Omental fat pad (tissue), 4 donors: ENCODE data around the gene ADGRF4. TPM values are rescaled to one million over a fixed set of nuclear protein-coding genes. Genes with fewer than 3 reads are reported as not detected.
A peak's percentile ranks its signal among the peaks of the same experiment; 100 is the strongest.

Experiments
- ATAC-seq: fragments of 150-250 bp; one replicate; pipeline ENCODE4 v1.9.1; 2016; ENCODE audit warnings: mild to moderate bottlenecking, moderate library complexity; ENCODE audit not compliant: low FRiP score
- DNase-seq: peaks from one replicate; pipeline ENCODE4 v3.0.0-alpha.2; 2019; ENCODE audit warnings: low spot score
- total RNA-seq, 4 donors: library from RNA; depleted of rRNA; stranded (reverse); fragments of >200 nt; gene quantifications; one replicate each; pipeline ENCODE4 v1.1.0, GENCODE V29; 2016
- TF ChIP-seq, protein P1 (sequence below), 3 donors: fragments of 450-650 bp; IDR thresholded peaks; one replicate each; pipeline ENCODE4 v1.5.1; 2016 to 2017; ENCODE audit warnings: antibody characterized with exemption in 3 of 3, mild to moderate bottlenecking in 3 of 3, moderate library complexity in 2 of 3

The ADGRF4 gene
- total RNA-seq, 4 donors from 2014 or later = 0.19 to 0.48 TPM; not detected in 2

DNA sequence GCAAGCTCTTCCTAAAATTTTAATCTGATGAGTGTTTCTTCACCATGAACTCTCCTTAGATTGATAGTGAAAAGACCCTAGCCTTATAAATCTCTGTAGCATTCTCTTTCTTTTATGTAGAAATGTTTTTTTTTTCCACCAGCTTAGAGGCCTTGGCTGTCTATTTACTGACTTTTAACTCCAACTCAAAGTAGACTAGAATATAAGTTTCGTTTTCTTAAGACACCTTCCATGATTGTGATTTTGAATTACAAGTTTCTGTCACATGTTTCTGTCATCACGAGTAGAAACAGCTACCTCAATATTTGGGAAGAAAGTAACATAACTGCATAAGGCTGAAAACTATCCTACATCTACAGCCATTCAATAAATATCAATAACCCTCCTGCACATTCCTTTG lies 17.8 kb downstream of the ADGRF4 start:
- DNase-seq = no peak
- TF ChIP-seq, protein P1, sequence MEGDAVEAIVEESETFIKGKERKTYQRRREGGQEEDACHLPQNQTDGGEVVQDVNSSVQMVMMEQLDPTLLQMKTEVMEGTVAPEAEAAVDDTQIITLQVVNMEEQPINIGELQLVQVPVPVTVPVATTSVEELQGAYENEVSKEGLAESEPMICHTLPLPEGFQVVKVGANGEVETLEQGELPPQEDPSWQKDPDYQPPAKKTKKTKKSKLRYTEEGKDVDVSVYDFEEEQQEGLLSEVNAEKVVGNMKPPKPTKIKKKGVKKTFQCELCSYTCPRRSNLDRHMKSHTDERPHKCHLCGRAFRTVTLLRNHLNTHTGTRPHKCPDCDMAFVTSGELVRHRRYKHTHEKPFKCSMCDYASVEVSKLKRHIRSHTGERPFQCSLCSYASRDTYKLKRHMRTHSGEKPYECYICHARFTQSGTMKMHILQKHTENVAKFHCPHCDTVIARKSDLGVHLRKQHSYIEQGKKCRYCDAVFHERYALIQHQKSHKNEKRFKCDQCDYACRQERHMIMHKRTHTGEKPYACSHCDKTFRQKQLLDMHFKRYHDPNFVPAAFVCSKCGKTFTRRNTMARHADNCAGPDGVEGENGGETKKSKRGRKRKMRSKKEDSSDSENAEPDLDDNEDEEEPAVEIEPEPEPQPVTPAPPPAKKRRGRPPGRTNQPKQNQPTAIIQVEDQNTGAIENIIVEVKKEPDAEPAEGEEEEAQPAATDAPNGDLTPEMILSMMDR (IDR thresholded peaks at IDR 0.05) = no peak
- ATAC-seq = no peak

DNA sequence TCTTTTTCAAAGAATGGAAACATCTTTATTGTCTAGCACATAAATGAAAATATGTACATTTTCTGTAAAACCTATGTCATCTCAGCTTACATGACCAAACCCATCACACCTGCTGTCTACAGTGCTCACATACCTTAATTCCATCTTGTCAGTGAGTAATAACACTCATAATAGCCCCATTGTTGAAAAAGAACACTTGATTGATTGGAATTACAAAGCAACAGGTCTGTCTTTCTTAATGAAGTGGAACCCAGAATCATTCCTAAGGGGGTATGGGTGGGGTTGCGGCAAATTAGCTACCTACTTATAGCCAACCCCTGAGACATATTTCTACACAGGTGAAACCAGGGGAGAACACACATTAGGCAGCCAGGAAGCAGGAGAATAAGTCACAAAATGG lies 20.2 kb downstream of the ADGRF4 start:
- TF ChIP-seq, protein P1 (IDR thresholded peaks at IDR 0.05) = no peak
- no peak for ATAC-seq
- no peak for DNase-seq

DNA sequence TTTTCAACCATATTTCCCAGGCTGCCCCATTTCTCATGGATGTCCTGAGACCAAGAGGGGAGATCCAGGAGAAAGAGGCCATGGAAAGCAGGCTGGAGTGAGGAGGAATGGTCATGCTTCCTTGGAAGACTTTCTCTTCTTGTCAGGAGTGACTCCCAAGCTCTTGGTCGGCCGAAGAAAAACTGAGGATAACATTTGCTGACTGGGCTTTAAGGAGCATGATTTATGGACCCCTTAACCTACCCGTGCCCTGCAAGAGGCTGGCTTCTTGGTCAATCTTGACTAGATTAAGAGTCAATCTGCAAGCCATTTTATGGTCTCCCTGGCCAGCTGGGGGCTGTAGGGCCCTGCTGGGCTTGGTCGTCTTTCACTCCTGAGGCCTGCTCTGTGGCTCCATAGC lies 22.8 kb downstream of the ADGRF4 start:
- TF ChIP-seq, protein P1 (IDR thresholded peaks at IDR 0.05) = no peak
- DNase-seq (no peak), ATAC-seq (no peak)

DNA sequence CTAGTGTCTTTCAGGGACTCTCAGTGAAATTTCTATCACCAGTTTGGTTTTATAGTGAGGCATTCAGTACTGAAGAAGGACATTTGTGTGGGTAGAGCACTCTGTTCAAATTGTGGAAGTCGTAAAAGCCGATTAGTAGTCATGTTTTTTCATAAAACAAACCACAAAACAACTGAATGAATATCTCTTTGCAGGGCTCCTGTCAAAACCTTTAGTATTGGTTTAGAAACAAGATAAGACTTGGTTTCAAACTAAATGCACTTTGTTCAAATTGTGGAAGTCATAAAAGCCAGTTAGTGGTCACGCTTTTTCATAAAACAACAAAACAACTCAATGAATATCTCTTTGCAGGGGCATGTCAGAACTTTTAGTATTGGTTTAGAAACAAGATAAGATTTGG lies 23.8 kb downstream of the ADGRF4 start:
- ATAC-seq = no peak
- TF ChIP-seq, protein P1 (IDR thresholded peaks at IDR 0.05) = no peak
- no peak for DNase-seq

DNA sequence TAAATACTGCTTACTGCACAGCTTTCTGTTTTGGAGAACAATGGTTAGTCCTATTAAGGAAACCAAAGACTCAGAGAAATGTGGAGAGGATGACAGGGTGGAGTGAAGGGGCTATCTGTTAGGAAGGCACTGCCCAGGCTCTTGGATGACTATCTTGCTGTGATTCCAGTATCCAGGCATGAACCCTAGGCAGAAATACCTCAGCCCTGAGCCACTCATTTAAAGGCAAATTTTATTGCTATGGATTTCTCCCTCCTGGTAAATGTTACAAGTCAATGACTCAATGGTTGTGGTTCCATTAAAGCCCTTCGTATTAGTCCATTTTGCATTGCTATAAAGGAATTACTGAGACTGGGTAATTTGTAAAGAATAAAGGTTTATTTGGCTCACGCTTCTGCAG lies 25.9 kb downstream of the ADGRF4 start:
- TF ChIP-seq, protein P1 (IDR thresholded peaks at IDR 0.05) = no peak
- DNase-seq (no peak), ATAC-seq (no peak)

DNA sequence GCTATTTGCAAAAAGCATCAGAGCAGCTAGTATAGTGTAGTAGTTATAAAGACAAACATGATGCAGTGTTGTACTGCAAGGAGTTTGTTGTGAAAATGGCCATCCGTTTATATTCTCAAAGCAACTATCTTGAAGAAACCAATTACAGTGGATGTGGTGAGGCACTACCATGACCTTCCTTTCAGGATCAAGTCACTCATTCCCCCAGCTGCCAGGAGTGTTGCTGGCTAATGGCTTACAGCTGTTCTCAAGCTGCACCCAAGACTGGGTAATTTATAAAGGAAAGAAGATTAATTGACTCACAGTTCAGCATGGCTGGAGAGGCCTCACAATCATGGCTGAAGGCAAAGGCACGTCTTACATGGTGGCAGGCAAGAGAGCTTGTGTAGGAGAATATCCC lies 29.0 kb downstream of the ADGRF4 start:
- TF ChIP-seq, protein P1 (IDR thresholded peaks at IDR 0.05) = no peak
- ATAC-seq (no peak), DNase-seq (no peak)

DNA sequence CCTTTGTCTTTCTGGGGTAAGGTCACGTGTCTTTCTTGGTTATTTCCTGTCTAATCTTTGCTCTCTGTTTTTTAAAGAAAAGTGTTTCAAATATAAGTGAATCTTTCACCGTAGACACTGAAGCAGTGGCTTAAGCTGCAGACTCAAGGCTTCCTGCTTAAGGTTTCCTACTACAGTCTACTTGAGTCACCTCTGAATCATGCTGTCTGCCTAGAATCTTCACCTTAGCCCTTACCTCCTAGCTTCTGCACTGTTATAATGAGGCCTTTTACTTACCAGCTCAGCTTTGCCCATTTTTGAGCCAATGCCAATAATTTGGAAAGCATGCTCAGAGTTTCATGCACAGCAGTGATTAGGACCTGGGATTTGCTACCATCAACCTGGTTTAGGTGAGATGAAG lies 30.6 kb downstream of the ADGRF4 start:
- ATAC-seq (peak; percentile 14), DNase-seq (no peak)
- TF ChIP-seq, protein P1 (IDR thresholded peaks at IDR 0.05) = no peak
